H4 (cell line): Measurements from ENCODE around the gene SSR1. TPM values are rescaled to one million over a fixed set of nuclear protein-coding genes. Genes with fewer than 3 reads are reported as not detected.
"Not testable (repeated sequence)": the region's sequence is repeated elsewhere in the genome, so short reads cannot be mapped to it uniquely, and the experiment has no call there.

Source experiments
- DNase-seq: peaks from one replicate; pipeline ENCODE4 v3.0.0-alpha.2; 2015; ENCODE audit warnings: low spot score
- total RNA-seq: library from RNA; depleted of rRNA; stranded (reverse); fragments of >200 nt; shearing (Covaris generic); gene quantifications from 2 replicates; pipeline ENCODE4 v1.2.3, GENCODE V29; 2014

SSR1 gene
- total RNA-seq, 1 experiment from 2014 or later = 127 TPM

GRCh38 chr6:7317538-7317937 is 4.5 kb upstream of the SSR1 start:
- no peak for DNase-seq

- DNase-seq = no peak
Measured at GRCh38 chr6:7316658-7317533, 3.9 kb upstream of the SSR1 start.

- DNase-seq = no peak
Measured at GRCh38 chr6:7315948-7316365, 3.0 kb upstream of the SSR1 start.

- not testable (repeated sequence) for DNase-seq
Measured at GRCh38 chr6:7315087-7315947, 2.3 kb upstream of the SSR1 start.

- DNase-seq = no peak
Measured at GRCh38 chr6:7314414-7314813, 1.4 kb upstream of the SSR1 start.

GRCh38 chr6:7313505-7314165 is 636 bp upstream of the SSR1 start:
- no peak for DNase-seq

- no peak for DNase-seq
Measured at GRCh38 chr6:7311917-7312615, 933 bp downstream of the SSR1 start.

- DNase-seq = no peak
Measured at GRCh38 chr6:7311176-7311575, 1.8 kb downstream of the SSR1 start.

GRCh38 chr6:7309050-7309449 is 3.9 kb downstream of the SSR1 start:
- DNase-seq = no peak

- DNase-seq = no peak
Measured at GRCh38 chr6:7307533-7307932, 5.5 kb downstream of the SSR1 start.

GRCh38 chr6:7304821-7305220 is 8.2 kb downstream of the SSR1 start:
- no peak for DNase-seq

- DNase-seq = no peak
Measured at GRCh38 chr6:7301702-7302101, 11.3 kb downstream of the SSR1 start.

GRCh38 chr6:7300926-7301325 is 12.1 kb downstream of the SSR1 start:
- DNase-seq = no peak

- DNase-seq = no peak
Measured at GRCh38 chr6:7298113-7298512, 14.9 kb downstream of the SSR1 start.

- no peak for DNase-seq
Measured at GRCh38 chr6:7296602-7297001, 16.4 kb downstream of the SSR1 start.

GRCh38 chr6:7295916-7296315 is 17.1 kb downstream of the SSR1 start:
- DNase-seq = no peak

- no peak for DNase-seq
Measured at GRCh38 chr6:7292596-7293255, 20.3 kb downstream of the SSR1 start.

- no peak for DNase-seq
Measured at GRCh38 chr6:7290079-7290478, 22.9 kb downstream of the SSR1 start.

- DNase-seq = no peak
Measured at GRCh38 chr6:7285416-7285815, 27.6 kb downstream of the SSR1 start.

- DNase-seq = no peak
Measured at GRCh38 chr6:7283676-7284075, 29.3 kb downstream of the SSR1 start.
